ENCODE data around the gene SPOCK1. TPM values are rescaled to one million over a fixed set of nuclear protein-coding genes. Genes with fewer than 3 reads are reported as not detected.

Gene SPOCK1
- polyA plus RNA-seq, 2 donors = 0.86 to 0.88 TPM

GRCh38 chr5:137453483-137454080 lies 45.5 kb downstream of the SPOCK1 start:
- Histone ChIP-seq H3K36me3 (ENCODE audit: control insufficient read depth in 2 of 2, insufficient read depth in 2 of 2, low read length in 1 of 2) (no peaks in the 10 kb centered on the region), H3K4me3 (ENCODE audit: low read depth in 1 of 2, low read length in 2 of 2) (no peak overlapping the region), H3K27me3 (ENCODE audit: control insufficient read depth in 1 of 2, insufficient read depth in 2 of 2, low read length in 2 of 2) (no peaks in the 10 kb centered on the region), H3K9me3 (ENCODE audit: control insufficient read depth in 2 of 2, insufficient read depth in 1 of 2, low read depth in 1 of 2, low read length in 1 of 2) (no peaks in the 10 kb centered on the region), H3K27ac (ENCODE audit: low read depth in 2 of 2, low read length in 1 of 2) (no peak overlapping the region), H3K4me1 (ENCODE audit: control insufficient read depth in 2 of 2, insufficient read depth in 2 of 2, low read length in 1 of 2) (no peaks in the 10 kb centered on the region)
- WGBS, 2 donors = 46 to 48% methylated on average over 6 of the region's 6 CpGs

GRCh38 chr5:137450759-137451158 lies 48.4 kb downstream of the SPOCK1 start:
- no peak overlapping the region for H3K4me3 ChIP-seq (ENCODE audit: low read depth in 1 of 2, low read length in 2 of 2)

GRCh38 chr5:137448868-137449267 lies 50.3 kb downstream of the SPOCK1 start:
- no peak overlapping the region for H3K4me3 ChIP-seq (ENCODE audit: low read depth in 1 of 2, low read length in 2 of 2)

More at GRCh38 chr5:137450759-137451158, 48.4 kb downstream of the SPOCK1 start:
- no peak overlapping the region for H3K27ac ChIP-seq (ENCODE audit: low read depth in 2 of 2, low read length in 1 of 2)
- no peaks in the 10 kb centered on the region for H3K36me3 ChIP-seq (ENCODE audit: control insufficient read depth in 2 of 2, insufficient read depth in 2 of 2, low read length in 1 of 2)
- WGBS, 2 donors = 64 to 71% methylated on average over 3 of the region's 3 CpGs
- no peaks in the 10 kb centered on the region for H3K27me3 ChIP-seq (ENCODE audit: control insufficient read depth in 1 of 2, insufficient read depth in 2 of 2, low read length in 2 of 2)
- H3K4me1 ChIP-seq (ENCODE audit: control insufficient read depth in 2 of 2, insufficient read depth in 2 of 2, low read length in 1 of 2) = no peaks in the 10 kb centered on the region
- H3K9me3 ChIP-seq (ENCODE audit: control insufficient read depth in 2 of 2, insufficient read depth in 1 of 2, low read depth in 1 of 2, low read length in 1 of 2) = no peaks in the 10 kb centered on the region

GRCh38 chr5:137446615-137447014 lies 52.5 kb downstream of the SPOCK1 start:
- H3K4me1 ChIP-seq (ENCODE audit: control insufficient read depth in 2 of 2, insufficient read depth in 2 of 2, low read length in 1 of 2) = no peaks in the 10 kb centered on the region
- H3K4me3 ChIP-seq (ENCODE audit: low read depth in 1 of 2, low read length in 2 of 2) = no peak overlapping the region
- no peak overlapping the region for H3K27ac ChIP-seq (ENCODE audit: low read depth in 2 of 2, low read length in 1 of 2)
- no peaks in the 10 kb centered on the region for H3K36me3 ChIP-seq (ENCODE audit: control insufficient read depth in 2 of 2, insufficient read depth in 2 of 2, low read length in 1 of 2)
- 70% methylated on average over 4 of the region's 4 CpGs for WGBS, 2 donors
- H3K27me3 ChIP-seq (ENCODE audit: control insufficient read depth in 1 of 2, insufficient read depth in 2 of 2, low read length in 2 of 2) = no peaks in the 10 kb centered on the region
- H3K9me3 ChIP-seq (ENCODE audit: control insufficient read depth in 2 of 2, insufficient read depth in 1 of 2, low read depth in 1 of 2, low read length in 1 of 2) = peaks cover 0 to 2% of the 10 kb centered on the region in 2 donors

More at GRCh38 chr5:137448868-137449267, 50.3 kb downstream of the SPOCK1 start:
- Histone ChIP-seq H3K27ac (ENCODE audit: low read depth in 2 of 2, low read length in 1 of 2) (no peak overlapping the region), H3K36me3 (ENCODE audit: control insufficient read depth in 2 of 2, insufficient read depth in 2 of 2, low read length in 1 of 2) (no peaks in the 10 kb centered on the region), H3K27me3 (ENCODE audit: control insufficient read depth in 1 of 2, insufficient read depth in 2 of 2, low read length in 2 of 2) (no peaks in the 10 kb centered on the region), H3K4me1 (ENCODE audit: control insufficient read depth in 2 of 2, insufficient read depth in 2 of 2, low read length in 1 of 2) (no peaks in the 10 kb centered on the region), H3K9me3 (ENCODE audit: control insufficient read depth in 2 of 2, insufficient read depth in 1 of 2, low read depth in 1 of 2, low read length in 1 of 2) (peaks cover 0 to 2% of the 10 kb centered on the region in 2 donors)
- WGBS, 2 donors = 44 to 55% methylated on average over 3 of the region's 3 CpGs

GRCh38 chr5:137446151-137446550 lies 53.0 kb downstream of the SPOCK1 start:
- Histone ChIP-seq H3K4me3 (ENCODE audit: low read depth in 1 of 2, low read length in 2 of 2) (no peak overlapping the region), H3K36me3 (ENCODE audit: control insufficient read depth in 2 of 2, insufficient read depth in 2 of 2, low read length in 1 of 2) (no peaks in the 10 kb centered on the region), H3K27ac (ENCODE audit: low read depth in 2 of 2, low read length in 1 of 2) (no peak overlapping the region), H3K27me3 (ENCODE audit: control insufficient read depth in 1 of 2, insufficient read depth in 2 of 2, low read length in 2 of 2) (no peaks in the 10 kb centered on the region), H3K4me1 (ENCODE audit: control insufficient read depth in 2 of 2, insufficient read depth in 2 of 2, low read length in 1 of 2) (no peaks in the 10 kb centered on the region), H3K9me3 (ENCODE audit: control insufficient read depth in 2 of 2, insufficient read depth in 1 of 2, low read depth in 1 of 2, low read length in 1 of 2) (peaks cover 0 to 2% of the 10 kb centered on the region in 2 donors)
- 63 to 65% methylated on average over 1 of the region's 1 CpG for WGBS, 2 donors

GRCh38 chr5:137442660-137443059 lies 56.5 kb downstream of the SPOCK1 start:
- Histone ChIP-seq H3K4me3 (ENCODE audit: low read depth in 1 of 2, low read length in 2 of 2) (no peak overlapping the region), H3K9me3 (ENCODE audit: control insufficient read depth in 2 of 2, insufficient read depth in 1 of 2, low read depth in 1 of 2, low read length in 1 of 2) (peaks cover 0 to 2% of the 10 kb centered on the region in 2 donors)
- WGBS, 2 donors = 25 to 32% methylated on average over 1 of the region's 1 CpG

GRCh38 chr5:137441476-137441875 lies 57.6 kb downstream of the SPOCK1 start:
- no peaks in the 10 kb centered on the region for H3K4me1 ChIP-seq (ENCODE audit: control insufficient read depth in 2 of 2, insufficient read depth in 2 of 2, low read length in 1 of 2)
- no peak overlapping the region for H3K4me3 ChIP-seq (ENCODE audit: low read depth in 1 of 2, low read length in 2 of 2)
- 82 to 91% methylated on average over 2 of the region's 2 CpGs for WGBS, 2 donors
- no peak overlapping the region for H3K27ac ChIP-seq (ENCODE audit: low read depth in 2 of 2, low read length in 1 of 2)
- no peaks in the 10 kb centered on the region for H3K36me3 ChIP-seq (ENCODE audit: control insufficient read depth in 2 of 2, insufficient read depth in 2 of 2, low read length in 1 of 2)
- no peaks in the 10 kb centered on the region for H3K27me3 ChIP-seq (ENCODE audit: control insufficient read depth in 1 of 2, insufficient read depth in 2 of 2, low read length in 2 of 2)
- H3K9me3 ChIP-seq (ENCODE audit: control insufficient read depth in 2 of 2, insufficient read depth in 1 of 2, low read depth in 1 of 2, low read length in 1 of 2) = peaks cover 0 to 2% of the 10 kb centered on the region in 2 donors

More at GRCh38 chr5:137442660-137443059, 56.5 kb downstream of the SPOCK1 start:
- H3K36me3 ChIP-seq (ENCODE audit: control insufficient read depth in 2 of 2, insufficient read depth in 2 of 2, low read length in 1 of 2) = no peaks in the 10 kb centered on the region
- H3K27me3 ChIP-seq (ENCODE audit: control insufficient read depth in 1 of 2, insufficient read depth in 2 of 2, low read length in 2 of 2) = no peaks in the 10 kb centered on the region
- H3K27ac ChIP-seq (ENCODE audit: low read depth in 2 of 2, low read length in 1 of 2) = no peak overlapping the region
- no peaks in the 10 kb centered on the region for H3K4me1 ChIP-seq (ENCODE audit: control insufficient read depth in 2 of 2, insufficient read depth in 2 of 2, low read length in 1 of 2)

DNA sequence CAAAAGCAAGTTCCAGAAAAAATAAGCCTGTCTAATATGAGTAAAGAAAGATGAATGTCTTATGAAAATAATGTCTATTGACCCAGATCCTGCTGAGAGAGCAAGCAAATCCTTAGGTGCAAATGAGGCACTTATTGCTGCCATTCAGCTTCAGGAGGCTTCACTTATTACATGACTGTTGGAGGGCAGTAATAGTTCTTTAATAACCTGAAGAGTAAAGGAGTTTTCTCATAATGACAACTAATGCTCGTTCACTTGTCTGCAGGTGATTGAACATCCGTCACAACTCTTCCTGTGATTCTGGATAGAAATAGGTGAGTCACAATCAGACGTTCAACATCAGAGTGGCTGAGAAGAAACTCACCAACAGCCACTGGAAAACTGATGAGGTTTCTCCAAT lies 58.3 kb downstream of the SPOCK1 start:
- H3K27ac ChIP-seq (ENCODE audit: low read depth in 2 of 2, low read length in 1 of 2) = no peak overlapping the region
- H3K4me1 ChIP-seq (ENCODE audit: control insufficient read depth in 2 of 2, insufficient read depth in 2 of 2, low read length in 1 of 2) = no peaks in the 10 kb centered on the region
- no peaks in the 10 kb centered on the region for H3K36me3 ChIP-seq (ENCODE audit: control insufficient read depth in 2 of 2, insufficient read depth in 2 of 2, low read length in 1 of 2)
- WGBS, 2 donors = 53 to 71% methylated on average over 3 of the region's 3 CpGs
- H3K4me3 ChIP-seq (ENCODE audit: low read depth in 1 of 2, low read length in 2 of 2) = no peak overlapping the region
- no peaks in the 10 kb centered on the region for H3K27me3 ChIP-seq (ENCODE audit: control insufficient read depth in 1 of 2, insufficient read depth in 2 of 2, low read length in 2 of 2)
- peaks cover 0 to 2% of the 10 kb centered on the region in 2 donors for H3K9me3 ChIP-seq (ENCODE audit: control insufficient read depth in 2 of 2, insufficient read depth in 1 of 2, low read depth in 1 of 2, low read length in 1 of 2)

DNA sequence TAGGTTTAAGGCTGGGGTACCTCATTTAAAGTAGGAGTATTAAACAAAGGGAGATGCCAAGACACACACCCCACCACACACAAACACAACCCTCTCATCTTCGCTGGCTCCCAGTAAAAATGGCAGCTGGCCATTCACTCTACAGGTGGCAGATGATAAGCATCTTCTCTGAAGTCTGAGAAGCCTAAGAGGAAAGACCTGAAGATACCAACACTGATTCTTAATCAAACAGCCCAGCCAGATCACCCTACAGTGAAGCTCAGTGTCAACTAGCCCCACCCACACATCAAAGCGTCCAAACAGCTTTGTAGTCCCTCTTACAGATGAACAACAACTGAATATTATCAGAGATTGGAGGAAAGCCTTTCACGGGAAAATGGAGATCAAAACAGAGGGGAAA lies 59.5 kb downstream of the SPOCK1 start:
- Histone ChIP-seq H3K4me3 (ENCODE audit: low read depth in 1 of 2, low read length in 2 of 2) (no peak overlapping the region), H3K36me3 (ENCODE audit: control insufficient read depth in 2 of 2, insufficient read depth in 2 of 2, low read length in 1 of 2) (no peaks in the 10 kb centered on the region), H3K27me3 (ENCODE audit: control insufficient read depth in 1 of 2, insufficient read depth in 2 of 2, low read length in 2 of 2) (no peaks in the 10 kb centered on the region), H3K4me1 (ENCODE audit: control insufficient read depth in 2 of 2, insufficient read depth in 2 of 2, low read length in 1 of 2) (no peaks in the 10 kb centered on the region), H3K9me3 (ENCODE audit: control insufficient read depth in 2 of 2, insufficient read depth in 1 of 2, low read depth in 1 of 2, low read length in 1 of 2) (peaks cover 0 to 2% of the 10 kb centered on the region in 2 donors), H3K27ac (ENCODE audit: low read depth in 2 of 2, low read length in 1 of 2) (no peak overlapping the region)
- 44 to 61% methylated on average over 3 of the region's 3 CpGs for WGBS, 2 donors

DNA sequence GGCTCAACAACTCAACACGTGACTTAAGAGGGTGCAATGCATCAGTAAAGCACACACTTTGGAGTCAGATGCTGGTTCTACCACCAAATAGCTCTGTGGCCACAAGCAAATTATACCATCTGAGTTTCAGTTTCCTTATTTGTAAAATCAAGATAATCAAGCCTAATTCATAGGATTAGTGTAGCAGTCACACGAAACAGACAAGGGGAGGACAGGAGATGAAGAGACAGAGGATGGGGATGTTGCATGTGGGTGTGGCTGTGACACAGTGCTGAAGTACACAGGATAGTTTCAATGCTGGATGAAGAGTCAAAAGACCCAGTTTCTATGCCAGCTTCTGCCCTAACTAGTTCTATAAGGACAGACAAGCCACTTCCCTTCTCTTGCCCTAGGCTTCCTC lies 60.2 kb downstream of the SPOCK1 start:
- Histone ChIP-seq H3K4me1 (ENCODE audit: control insufficient read depth in 2 of 2, insufficient read depth in 2 of 2, low read length in 1 of 2) (no peaks in the 10 kb centered on the region), H3K9me3 (ENCODE audit: control insufficient read depth in 2 of 2, insufficient read depth in 1 of 2, low read depth in 1 of 2, low read length in 1 of 2) (no peaks in the 10 kb centered on the region), H3K27ac (ENCODE audit: low read depth in 2 of 2, low read length in 1 of 2) (no peak overlapping the region), H3K36me3 (ENCODE audit: control insufficient read depth in 2 of 2, insufficient read depth in 2 of 2, low read length in 1 of 2) (no peaks in the 10 kb centered on the region), H3K27me3 (ENCODE audit: control insufficient read depth in 1 of 2, insufficient read depth in 2 of 2, low read length in 2 of 2) (no peaks in the 10 kb centered on the region), H3K4me3 (ENCODE audit: low read depth in 1 of 2, low read length in 2 of 2) (no peak overlapping the region)
- WGBS, 2 donors = 65 to 68% methylated on average over 2 of the region's 2 CpGs

Measured in esophagus (tissue), 2 donors.